HEK293 (cell line): Measurements from ENCODE around the gene OR1I1.
A peak's percentile ranks its signal among the peaks of the same experiment; 100 is the strongest.

ENCODE experiments used
- CTCF ChIA-PET: fragments of 350-600 bp; formaldehyde crosslinking; extraction: SDS; loops from one replicate; lab custom pipeline; 2021; ENCODE audit warnings: antibody characterized with exemption; lab: Yijun Ruan, JAX
- POLR2A ChIA-PET: fragments of 300-600 bp; formaldehyde crosslinking; extraction: SDS; loops from one replicate; lab custom pipeline; 2020; ENCODE audit warnings: antibody characterized with exemption, inconsistent platforms; lab: Yijun Ruan, JAX
- H3K27ac ChIP-seq: fragments of 200-500 bp; sonication (Bioruptor generic); 2 replicates; pipeline ENCODE4 v1.5.1; 2014; ENCODE audit warnings: low read depth, low read length, control low read depth, inconsistent platforms; ENCODE audit errors: extremely low read depth
- H3K36me3 ChIP-seq, 2 experiments: fragments of 200-500 bp in 1 of 2; sonication (Bioruptor generic) in 1 of 2; 1 replicate in 1 of 2; 2 replicates in 1 of 2; pipeline ENCODE4 v1.5.1; 2014 to 2017; ENCODE audit warnings: inconsistent platforms in 2 of 2, low read length in 2 of 2; ENCODE audit not compliant: control insufficient read depth in 2 of 2, insufficient read depth in 1 of 2
- H3K4me1 ChIP-seq: fragments of 200-500 bp; sonication (Bioruptor generic); 2 replicates; pipeline ENCODE4 v1.5.1; 2014; ENCODE audit warnings: mild to moderate bottlenecking, low read length, inconsistent platforms; ENCODE audit not compliant: control insufficient read depth, insufficient read depth
- H3K4me3 ChIP-seq: 2 replicates; pipeline ENCODE4 v1.5.1; 2011; ENCODE audit warnings: low read depth, mild to moderate bottlenecking, control low read depth, low read length, moderate library complexity
- H3K9me3 ChIP-seq: fragments of 200-500 bp; sonication (Bioruptor generic); 2 replicates; pipeline ENCODE4 v1.5.1; 2014; ENCODE audit warnings: low read depth, low read length, inconsistent platforms; ENCODE audit not compliant: control insufficient read depth, insufficient read depth
- EGR2 ChIP-seq: fragments of 450-650 bp; formaldehyde crosslinking; IDR thresholded peaks from 2 replicates; pipeline ENCODE4 v1.5.1; 2016; ENCODE audit warnings: low read depth, missing biosample characterization, missing genetic modification characterization
- SP7 ChIP-seq: fragments of 450-650 bp; formaldehyde crosslinking; IDR thresholded peaks from 2 replicates; pipeline ENCODE4 v1.5.1; 2016; ENCODE audit warnings: missing biosample characterization, missing genetic modification characterization
- YY2 ChIP-seq: fragments of 450-650 bp; formaldehyde crosslinking; IDR thresholded peaks from 2 replicates; pipeline ENCODE4 v1.5.1; 2016; ENCODE audit warnings: missing biosample characterization, missing genetic modification characterization
- ZFHX2 ChIP-seq: fragments of 450-650 bp; formaldehyde crosslinking; conservative IDR thresholded peaks from 2 replicates; pipeline ENCODE4 v1.5.1; 2016; ENCODE audit warnings: missing biosample characterization, missing genetic modification characterization
- ZNF112 ChIP-seq: fragments of 450-650 bp; formaldehyde crosslinking; IDR thresholded peaks from 2 replicates; pipeline ENCODE4 v1.5.0; 2017; ENCODE audit warnings: missing biosample characterization, missing genetic modification characterization
- ZNF132 ChIP-seq: fragments of 450-650 bp; formaldehyde crosslinking; IDR thresholded peaks from 2 replicates; pipeline ENCODE4 v1.5.1; 2017; ENCODE audit warnings: missing biosample characterization, missing genetic modification characterization, borderline replicate concordance
- ZNF140 ChIP-seq: fragments of 450-650 bp; formaldehyde crosslinking; IDR thresholded peaks from 2 replicates; pipeline ENCODE4 v1.5.1; 2016; ENCODE audit warnings: missing biosample characterization, missing genetic modification characterization
- ZNF146 ChIP-seq: fragments of 450-650 bp; formaldehyde crosslinking; IDR thresholded peaks from 2 replicates; pipeline ENCODE4 v1.5.1; 2016; ENCODE audit warnings: missing biosample characterization, missing genetic modification characterization
- ZNF155 ChIP-seq: fragments of 450-650 bp; formaldehyde crosslinking; IDR thresholded peaks from 2 replicates; pipeline ENCODE4 v1.5.1; 2016; ENCODE audit warnings: missing biosample characterization, missing genetic modification characterization
- ZNF2 ChIP-seq: fragments of 450-650 bp; formaldehyde crosslinking; IDR thresholded peaks from 2 replicates; pipeline ENCODE4 v1.5.1; 2016; ENCODE audit warnings: missing biosample characterization, missing genetic modification characterization
- ZNF354C ChIP-seq: fragments of 450-650 bp; formaldehyde crosslinking; IDR thresholded peaks from 2 replicates; pipeline ENCODE4 v1.5.1; 2016; ENCODE audit warnings: missing biosample characterization, missing genetic modification characterization, low read depth, borderline replicate concordance
- ZNF366 ChIP-seq: fragments of 450-650 bp; formaldehyde crosslinking; conservative IDR thresholded peaks from 2 replicates; pipeline ENCODE4 v1.5.1; 2016; ENCODE audit warnings: missing biosample characterization, missing genetic modification characterization
- ZNF664 ChIP-seq: fragments of 450-650 bp; formaldehyde crosslinking; IDR thresholded peaks from 2 replicates; pipeline ENCODE4 v1.5.1; 2016; ENCODE audit warnings: missing biosample characterization, missing genetic modification characterization
- ZNF776 ChIP-seq: fragments of 450-650 bp; formaldehyde crosslinking; IDR thresholded peaks from 2 replicates; pipeline ENCODE4 v1.5.0; 2017; ENCODE audit warnings: missing biosample characterization, missing genetic modification characterization, borderline replicate concordance
- ZNF791 ChIP-seq: fragments of 450-650 bp; formaldehyde crosslinking; IDR thresholded peaks from 2 replicates; pipeline ENCODE4 v1.5.1; 2016; ENCODE audit warnings: missing biosample characterization, missing genetic modification characterization
- ZNF830 ChIP-seq: fragments of 450-650 bp; IDR thresholded peaks from 2 replicates; pipeline ENCODE4 v1.5.0; 2018; ENCODE audit warnings: missing biosample characterization, missing genetic modification characterization, low read depth, mild to moderate bottlenecking, moderate library complexity
- ZNF843 ChIP-seq: fragments of 450-650 bp; formaldehyde crosslinking; IDR thresholded peaks from 2 replicates; pipeline ENCODE4 v1.5.1; 2016; ENCODE audit warnings: missing biosample characterization, missing genetic modification characterization
- TF ChIP-seq, protein P1 (sequence below): fragments of 450-650 bp; formaldehyde crosslinking; IDR thresholded peaks from 2 replicates; pipeline ENCODE4 v1.5.1; 2016; ENCODE audit warnings: missing biosample characterization, missing genetic modification characterization
- TF ChIP-seq, protein P2 (sequence below): fragments of 450-650 bp; formaldehyde crosslinking; IDR thresholded peaks from 2 replicates; pipeline ENCODE4 v1.5.1; 2017; ENCODE audit warnings: missing biosample characterization, missing genetic modification characterization
- TF ChIP-seq, protein P3 (sequence below): fragments of 450-650 bp; formaldehyde crosslinking; conservative IDR thresholded peaks from 2 replicates; pipeline ENCODE4 v1.5.1; 2016; ENCODE audit warnings: low read depth, missing biosample characterization, missing genetic modification characterization
- TF ChIP-seq, protein P4 (sequence below): fragments of 450-650 bp; IDR thresholded peaks from 2 replicates; pipeline ENCODE4 v1.5.1; 2018; ENCODE audit warnings: missing biosample characterization, missing genetic modification characterization
- TF ChIP-seq, protein P5 (sequence below): fragments of 450-650 bp; formaldehyde crosslinking; IDR thresholded peaks from 2 replicates; pipeline ENCODE4 v1.5.1; 2017; ENCODE audit warnings: missing biosample characterization, missing genetic modification characterization
- TF ChIP-seq, protein P6 (sequence below): fragments of 450-650 bp; formaldehyde crosslinking; IDR thresholded peaks from 2 replicates; pipeline ENCODE4 v1.5.1; 2017; ENCODE audit warnings: missing biosample characterization, missing genetic modification characterization

OR1I1 gene

DNA sequence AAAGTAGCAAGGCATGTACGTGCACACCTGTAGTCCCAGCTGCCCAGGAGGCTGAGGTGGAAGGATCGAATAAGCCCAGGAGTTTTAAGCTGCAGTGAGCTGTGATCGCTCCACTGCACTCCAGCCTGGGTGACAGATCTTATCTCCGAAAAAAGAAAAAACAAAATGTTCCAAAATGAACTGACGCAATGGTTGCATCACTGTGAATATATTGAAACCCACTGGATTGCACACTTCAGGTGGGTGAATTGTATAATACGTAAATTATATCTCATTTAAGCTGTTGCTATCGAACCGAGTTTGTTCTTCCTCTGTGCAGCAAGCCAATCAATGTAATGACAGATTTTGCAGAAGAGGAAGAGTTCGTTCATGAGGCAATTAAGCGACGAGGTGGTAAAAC lies 34.3 kb upstream of the OR1I1 start (continued):
- TF ChIP-seq, protein P1, sequence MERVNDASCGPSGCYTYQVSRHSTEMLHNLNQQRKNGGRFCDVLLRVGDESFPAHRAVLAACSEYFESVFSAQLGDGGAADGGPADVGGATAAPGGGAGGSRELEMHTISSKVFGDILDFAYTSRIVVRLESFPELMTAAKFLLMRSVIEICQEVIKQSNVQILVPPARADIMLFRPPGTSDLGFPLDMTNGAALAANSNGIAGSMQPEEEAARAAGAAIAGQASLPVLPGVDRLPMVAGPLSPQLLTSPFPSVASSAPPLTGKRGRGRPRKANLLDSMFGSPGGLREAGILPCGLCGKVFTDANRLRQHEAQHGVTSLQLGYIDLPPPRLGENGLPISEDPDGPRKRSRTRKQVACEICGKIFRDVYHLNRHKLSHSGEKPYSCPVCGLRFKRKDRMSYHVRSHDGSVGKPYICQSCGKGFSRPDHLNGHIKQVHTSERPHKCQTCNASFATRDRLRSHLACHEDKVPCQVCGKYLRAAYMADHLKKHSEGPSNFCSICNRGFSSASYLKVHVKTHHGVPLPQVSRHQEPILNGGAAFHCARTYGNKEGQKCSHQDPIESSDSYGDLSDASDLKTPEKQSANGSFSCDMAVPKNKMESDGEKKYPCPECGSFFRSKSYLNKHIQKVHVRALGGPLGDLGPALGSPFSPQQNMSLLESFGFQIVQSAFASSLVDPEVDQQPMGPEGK (tag by site-specific recombination): no peak
- no peak for TF ChIP-seq ZNF140
- TF ChIP-seq, protein P2, sequence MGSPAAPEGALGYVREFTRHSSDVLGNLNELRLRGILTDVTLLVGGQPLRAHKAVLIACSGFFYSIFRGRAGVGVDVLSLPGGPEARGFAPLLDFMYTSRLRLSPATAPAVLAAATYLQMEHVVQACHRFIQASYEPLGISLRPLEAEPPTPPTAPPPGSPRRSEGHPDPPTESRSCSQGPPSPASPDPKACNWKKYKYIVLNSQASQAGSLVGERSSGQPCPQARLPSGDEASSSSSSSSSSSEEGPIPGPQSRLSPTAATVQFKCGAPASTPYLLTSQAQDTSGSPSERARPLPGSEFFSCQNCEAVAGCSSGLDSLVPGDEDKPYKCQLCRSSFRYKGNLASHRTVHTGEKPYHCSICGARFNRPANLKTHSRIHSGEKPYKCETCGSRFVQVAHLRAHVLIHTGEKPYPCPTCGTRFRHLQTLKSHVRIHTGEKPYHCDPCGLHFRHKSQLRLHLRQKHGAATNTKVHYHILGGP (tag by site-specific recombination): no peak
- no peak for TF ChIP-seq ZNF112 (tag by site-specific recombination)
- TF ChIP-seq, protein P3, sequence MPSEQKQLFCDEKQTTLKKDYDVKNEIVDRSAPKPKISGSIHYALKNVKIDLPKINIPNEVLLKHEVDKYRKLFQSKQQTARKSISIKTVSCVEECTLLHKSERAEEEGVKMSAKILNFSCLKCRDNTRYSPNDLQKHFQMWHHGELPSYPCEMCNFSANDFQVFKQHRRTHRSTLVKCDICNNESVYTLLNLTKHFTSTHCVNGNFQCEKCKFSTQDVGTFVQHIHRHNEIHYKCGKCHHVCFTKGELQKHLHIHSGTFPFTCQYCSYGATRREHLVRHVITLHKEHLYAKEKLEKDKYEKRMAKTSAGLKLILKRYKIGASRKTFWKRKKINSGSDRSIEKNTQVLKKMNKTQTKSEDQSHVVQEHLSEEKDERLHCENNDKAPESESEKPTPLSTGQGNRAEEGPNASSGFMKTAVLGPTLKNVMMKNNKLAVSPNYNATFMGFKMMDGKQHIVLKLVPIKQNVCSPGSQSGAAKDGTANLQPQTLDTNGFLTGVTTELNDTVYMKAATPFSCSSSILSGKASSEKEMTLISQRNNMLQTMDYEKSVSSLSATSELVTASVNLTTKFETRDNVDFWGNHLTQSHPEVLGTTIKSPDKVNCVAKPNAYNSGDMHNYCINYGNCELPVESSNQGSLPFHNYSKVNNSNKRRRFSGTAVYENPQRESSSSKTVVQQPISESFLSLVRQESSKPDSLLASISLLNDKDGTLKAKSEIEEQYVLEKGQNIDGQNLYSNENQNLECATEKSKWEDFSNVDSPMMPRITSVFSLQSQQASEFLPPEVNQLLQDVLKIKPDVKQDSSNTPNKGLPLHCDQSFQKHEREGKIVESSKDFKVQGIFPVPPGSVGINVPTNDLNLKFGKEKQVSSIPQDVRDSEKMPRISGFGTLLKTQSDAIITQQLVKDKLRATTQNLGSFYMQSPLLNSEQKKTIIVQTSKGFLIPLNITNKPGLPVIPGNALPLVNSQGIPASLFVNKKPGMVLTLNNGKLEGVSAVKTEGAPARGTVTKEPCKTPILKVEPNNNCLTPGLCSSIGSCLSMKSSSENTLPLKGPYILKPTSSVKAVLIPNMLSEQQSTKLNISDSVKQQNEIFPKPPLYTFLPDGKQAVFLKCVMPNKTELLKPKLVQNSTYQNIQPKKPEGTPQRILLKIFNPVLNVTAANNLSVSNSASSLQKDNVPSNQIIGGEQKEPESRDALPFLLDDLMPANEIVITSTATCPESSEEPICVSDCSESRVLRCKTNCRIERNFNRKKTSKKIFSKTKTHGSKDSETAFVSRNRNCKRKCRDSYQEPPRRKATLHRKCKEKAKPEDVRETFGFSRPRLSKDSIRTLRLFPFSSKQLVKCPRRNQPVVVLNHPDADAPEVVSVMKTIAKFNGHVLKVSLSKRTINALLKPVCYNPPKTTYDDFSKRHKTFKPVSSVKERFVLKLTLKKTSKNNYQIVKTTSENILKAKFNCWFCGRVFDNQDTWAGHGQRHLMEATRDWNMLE (tag by site-specific recombination): no peak
- no peak for TF ChIP-seq SP7 (tag by site-specific recombination)
- TF ChIP-seq ZNF664 (tag by site-specific recombination): no peak
- no peak for TF ChIP-seq ZNF843 (tag by site-specific recombination)
- TF ChIP-seq, protein P4, sequence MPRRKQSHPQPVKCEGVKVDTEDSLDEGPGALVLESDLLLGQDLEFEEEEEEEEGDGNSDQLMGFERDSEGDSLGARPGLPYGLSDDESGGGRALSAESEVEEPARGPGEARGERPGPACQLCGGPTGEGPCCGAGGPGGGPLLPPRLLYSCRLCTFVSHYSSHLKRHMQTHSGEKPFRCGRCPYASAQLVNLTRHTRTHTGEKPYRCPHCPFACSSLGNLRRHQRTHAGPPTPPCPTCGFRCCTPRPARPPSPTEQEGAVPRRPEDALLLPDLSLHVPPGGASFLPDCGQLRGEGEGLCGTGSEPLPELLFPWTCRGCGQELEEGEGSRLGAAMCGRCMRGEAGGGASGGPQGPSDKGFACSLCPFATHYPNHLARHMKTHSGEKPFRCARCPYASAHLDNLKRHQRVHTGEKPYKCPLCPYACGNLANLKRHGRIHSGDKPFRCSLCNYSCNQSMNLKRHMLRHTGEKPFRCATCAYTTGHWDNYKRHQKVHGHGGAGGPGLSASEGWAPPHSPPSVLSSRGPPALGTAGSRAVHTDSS: no peak
- no peak for TF ChIP-seq ZNF2 (tag by site-specific recombination)
- TF ChIP-seq ZNF366 (tag by site-specific recombination): no peak
- TF ChIP-seq ZNF791 (tag by site-specific recombination): no peak
- TF ChIP-seq ZNF354C: no peak

DNA sequence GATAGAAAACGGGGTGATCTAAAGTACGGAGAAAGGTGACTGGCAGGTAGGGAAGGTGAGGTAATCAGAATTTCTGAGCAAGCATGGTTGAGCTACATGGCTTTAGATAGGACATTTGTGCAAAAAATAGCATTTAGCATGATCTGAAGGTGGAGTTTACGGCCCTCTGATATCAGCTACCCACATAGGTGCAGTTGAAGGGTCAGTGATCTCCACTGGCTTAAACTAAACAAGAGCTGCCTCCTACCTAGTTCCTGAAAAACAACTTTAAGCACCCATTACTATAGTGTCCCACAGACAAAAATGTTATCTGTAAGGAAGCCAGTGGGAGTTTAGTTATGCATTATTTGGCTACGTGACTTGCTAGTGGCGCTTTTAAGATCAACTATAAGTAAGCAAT lies 33.9 kb upstream of the OR1I1 start:
- Histone ChIP-seq H3K4me1 (no peaks in the 10 kb centered on the region), H3K4me3 (no peak overlapping the region), H3K27ac (no peak overlapping the region), H3K36me3 (no peaks in the 10 kb centered on the region), H3K9me3 (no peaks in the 10 kb centered on the region)
- ChIA-PET CTCF (no interaction called here), POLR2A (no interaction called here)
- TF ChIP-seq ZNF155 (tag by site-specific recombination): no peak
- TF ChIP-seq, protein P5, sequence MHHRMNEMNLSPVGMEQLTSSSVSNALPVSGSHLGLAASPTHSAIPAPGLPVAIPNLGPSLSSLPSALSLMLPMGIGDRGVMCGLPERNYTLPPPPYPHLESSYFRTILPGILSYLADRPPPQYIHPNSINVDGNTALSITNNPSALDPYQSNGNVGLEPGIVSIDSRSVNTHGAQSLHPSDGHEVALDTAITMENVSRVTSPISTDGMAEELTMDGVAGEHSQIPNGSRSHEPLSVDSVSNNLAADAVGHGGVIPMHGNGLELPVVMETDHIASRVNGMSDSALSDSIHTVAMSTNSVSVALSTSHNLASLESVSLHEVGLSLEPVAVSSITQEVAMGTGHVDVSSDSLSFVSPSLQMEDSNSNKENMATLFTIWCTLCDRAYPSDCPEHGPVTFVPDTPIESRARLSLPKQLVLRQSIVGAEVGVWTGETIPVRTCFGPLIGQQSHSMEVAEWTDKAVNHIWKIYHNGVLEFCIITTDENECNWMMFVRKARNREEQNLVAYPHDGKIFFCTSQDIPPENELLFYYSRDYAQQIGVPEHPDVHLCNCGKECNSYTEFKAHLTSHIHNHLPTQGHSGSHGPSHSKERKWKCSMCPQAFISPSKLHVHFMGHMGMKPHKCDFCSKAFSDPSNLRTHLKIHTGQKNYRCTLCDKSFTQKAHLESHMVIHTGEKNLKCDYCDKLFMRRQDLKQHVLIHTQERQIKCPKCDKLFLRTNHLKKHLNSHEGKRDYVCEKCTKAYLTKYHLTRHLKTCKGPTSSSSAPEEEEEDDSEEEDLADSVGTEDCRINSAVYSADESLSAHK (tag by site-specific recombination): no peak
- no peak for TF ChIP-seq YY2 (tag by site-specific recombination)
- no peak for TF ChIP-seq ZNF132
- no peak for TF ChIP-seq ZNF146 (tag by site-specific recombination)
- TF ChIP-seq ZNF776 (tag by site-specific recombination): no peak
- TF ChIP-seq EGR2: peak; percentile 81
- 0 out of 2 replicates have a peak, but pooled peaks have one; percentile 11 for TF ChIP-seq ZFHX2 (tag by site-specific recombination)
- TF ChIP-seq ZNF830: no peak
- TF ChIP-seq, protein P6, sequence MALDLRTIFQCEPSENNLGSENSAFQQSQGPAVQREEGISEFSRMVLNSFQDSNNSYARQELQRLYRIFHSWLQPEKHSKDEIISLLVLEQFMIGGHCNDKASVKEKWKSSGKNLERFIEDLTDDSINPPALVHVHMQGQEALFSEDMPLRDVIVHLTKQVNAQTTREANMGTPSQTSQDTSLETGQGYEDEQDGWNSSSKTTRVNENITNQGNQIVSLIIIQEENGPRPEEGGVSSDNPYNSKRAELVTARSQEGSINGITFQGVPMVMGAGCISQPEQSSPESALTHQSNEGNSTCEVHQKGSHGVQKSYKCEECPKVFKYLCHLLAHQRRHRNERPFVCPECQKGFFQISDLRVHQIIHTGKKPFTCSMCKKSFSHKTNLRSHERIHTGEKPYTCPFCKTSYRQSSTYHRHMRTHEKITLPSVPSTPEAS (tag by site-specific recombination): no peak
